CD14-positive monocyte (primary cell): ENCODE results near the gene SART3. TPM values are rescaled to one million over a fixed set of nuclear protein-coding genes. Genes with fewer than 3 reads are reported as not detected.
"Not testable (repeated sequence)": the region's sequence is repeated elsewhere in the genome, so short reads cannot be mapped to it uniquely, and the experiment has no call there.

ENCODE experiments used
- DNase-seq, 3 donors: peaks; one replicate each; pipeline ENCODE4 v3.0.0-alpha.2; 2011 to 2022
- H2AFZ ChIP-seq: 2 replicates; pipeline ENCODE4 v1.6.0; 2012; ENCODE audit warnings: mild to moderate bottlenecking, low read depth, low read length, inconsistent platforms; ENCODE audit not compliant: insufficient read depth, poor library complexity, severe bottlenecking
- H3K27ac ChIP-seq, 2 donors: 1 replicate in 1 of 2; 2 replicates in 1 of 2; pipeline ENCODE4 v1.5.1; 2012 to 2013; ENCODE audit warnings: low read length in 2 of 2, control low read depth in 1 of 2, inconsistent platforms in 1 of 2, low read depth in 1 of 2, mild to moderate bottlenecking in 1 of 2
- H3K27me3 ChIP-seq, 2 donors: one replicate each; pipeline versions ENCODE4 v1.6.0 to v1.6.1; 2011 to 2013; ENCODE audit warnings: low read length in 2 of 2; ENCODE audit not compliant: control insufficient read depth in 2 of 2, insufficient read depth in 2 of 2
- H3K36me3 ChIP-seq, 2 donors: replicated peaks in 1 of 2; 1 replicate in 1 of 2; 2 replicates in 1 of 2; pipeline versions ENCODE4 v1.5.1 to v1.6.1; 2012 to 2013; ENCODE audit warnings: low read length in 2 of 2, control low read depth in 1 of 2, inconsistent platforms in 1 of 2, mild to moderate bottlenecking in 1 of 2; ENCODE audit not compliant: insufficient read depth in 2 of 2, control insufficient read depth in 1 of 2
- H3K4me1 ChIP-seq, 2 donors: 1 replicate in 1 of 2; 2 replicates in 1 of 2; pipeline versions ENCODE4 v1.5.1 to v1.6.1; 2012 to 2013; ENCODE audit warnings: low read length in 2 of 2, control low read depth in 1 of 2, inconsistent platforms in 1 of 2, mild to moderate bottlenecking in 1 of 2, moderate library complexity in 1 of 2; ENCODE audit not compliant: insufficient read depth in 2 of 2, control insufficient read depth in 1 of 2
- H3K4me2 ChIP-seq: replicated peaks from 2 replicates; pipeline ENCODE3; 2012; ENCODE audit warnings: low read length, moderate library complexity, mild to moderate bottlenecking; ENCODE audit not compliant: poor library complexity, severe bottlenecking; ENCODE audit errors: extremely low read depth
- H3K4me3 ChIP-seq, 3 experiments: fragments of 200-600 bp in 1 of 3; sonication (generic) in 1 of 3; replicated peaks in 1 of 3; 1 replicate in 2 of 3; 2 replicates in 1 of 3; pipeline ENCODE4 v1.5.1; 2011 to 2013; ENCODE audit warnings: low read length in 3 of 3, mild to moderate bottlenecking in 3 of 3, control low read depth in 2 of 3, low read depth in 2 of 3, inconsistent platforms in 1 of 3, moderate library complexity in 1 of 3
- H3K79me2 ChIP-seq: 2 replicates; pipeline ENCODE4 v1.6.0; 2012; ENCODE audit warnings: mild to moderate bottlenecking, control low read depth, inconsistent platforms, low read length, moderate library complexity; ENCODE audit not compliant: insufficient read depth
- H3K9ac ChIP-seq: 2 replicates; pipeline ENCODE4 v1.6.0; 2017; ENCODE audit warnings: low read length, mild to moderate bottlenecking; ENCODE audit not compliant: insufficient read depth, poor library complexity, severe bottlenecking
- H3K9me3 ChIP-seq, 2 donors: replicated peaks in 1 of 2; 1 replicate in 1 of 2; 2 replicates in 1 of 2; pipeline versions ENCODE4 v1.5.1 to v1.6.1; 2012 to 2013; ENCODE audit warnings: low read length in 2 of 2, control low read depth in 1 of 2; ENCODE audit not compliant: control insufficient read depth in 1 of 2, insufficient read depth in 1 of 2
- H4K20me1 ChIP-seq: 2 replicates; pipeline ENCODE4 v1.6.0; 2012; ENCODE audit warnings: mild to moderate bottlenecking, low read length, control low read depth, moderate library complexity; ENCODE audit not compliant: insufficient read depth
- H3K27ac Mint-ChIP-seq, 7 donors: one replicate each; pipeline ENCODE4 v1.8.0; 2020; ENCODE audit warnings: mild to moderate bottlenecking in 7 of 7, mixed read lengths in 7 of 7, moderate library complexity in 6 of 7, inconsistent platforms in 2 of 7
- H3K27me3 Mint-ChIP-seq, 3 donors: one replicate each; pipeline ENCODE4 v1.8.0; 2021 to 2022; ENCODE audit warnings: low read depth in 3 of 3, mild to moderate bottlenecking in 3 of 3, mixed read lengths in 3 of 3, moderate library complexity in 3 of 3, inconsistent platforms in 1 of 3
- H3K36me3 Mint-ChIP-seq, 2 donors: one replicate each; pipeline ENCODE4 v1.8.0; 2020; ENCODE audit warnings: mixed read lengths in 2 of 2, inconsistent platforms in 1 of 2, mild to moderate bottlenecking in 1 of 2
- H3K4me1 Mint-ChIP-seq: one replicate; pipeline ENCODE4 v1.8.0; 2020; ENCODE audit warnings: mild to moderate bottlenecking, mixed read lengths
- H3K4me3 Mint-ChIP-seq, 2 donors: one replicate each; pipeline ENCODE4 v1.8.0; 2020; ENCODE audit warnings: mild to moderate bottlenecking in 2 of 2, mixed read lengths in 2 of 2, moderate library complexity in 1 of 2
- H3K9me3 Mint-ChIP-seq, 7 donors: one replicate each; pipeline ENCODE4 v1.8.0; 2020 to 2022; ENCODE audit warnings: mixed read lengths in 7 of 7, mild to moderate bottlenecking in 6 of 7, moderate library complexity in 6 of 7, inconsistent platforms in 2 of 7
- WGBS: methylation state at CpG from one replicate; pipeline ENCODE4 v1.1.5; 2013; ENCODE audit warnings: missing lambda C conversion rate; ENCODE audit not compliant: insufficient coverage; 5-methylcytosine and 5-hydroxymethylcytosine counted together
- intact Hi-C, 2 donors: fragments of 100-400 bp; cut with micrococcal nuclease; formaldehyde crosslinking; loops; one replicate each; pipeline versions ENCODE4 v1.15.0 to v1.15.1; 2023
- polyA plus RNA-seq, 3 donors: library from polyadenylated mRNA; depleted of rRNA in 1 of 3; unstranded in 2 of 3; stranded (reverse) in 1 of 3; fragments of 300-500 nt in 2 of 3; fragments of >200 nt in 1 of 3; fragmentation: Illumina TruSeq in 2 of 3; gene quantifications; 1 replicate in 2 of 3; 2 replicates in 1 of 3; pipeline ENCODE4 v1.2.3, GENCODE V29; 2012 to 2021
- TF ChIP-seq, protein P1 (sequence below): fragments of 200-600 bp; IDR thresholded peaks from one replicate; pipeline ENCODE4 v1.8.0; 2022; ENCODE audit warnings: antibody characterized with exemption, mild to moderate bottlenecking

SART3 gene
- polyA plus RNA-seq, 3 donors: 10.3 to 20.9 (median 20.6) TPM

- Histone ChIP-seq H2AFZ (no peak overlapping the region), H3K36me3 (peaks cover 13 to 30% of the 10 kb centered on the region in 2 donors), H3K4me1 (peaks cover 28 to 36% of the 10 kb centered on the region in 2 donors), H3K4me3 (no peak overlapping the region), H3K27me3 (no peaks in the 10 kb centered on the region), H3K27ac (no peak overlapping the region), H4K20me1 (peaks cover 45% of the 10 kb centered on the region), H3K9ac (no peak overlapping the region), H3K4me2 (no peak overlapping the region), H3K79me2 (peaks cover 86% of the 10 kb centered on the region), H3K9me3 (no peaks in the 10 kb centered on the region)
- Mint-ChIP-seq H3K27me3 (peaks cover 0 to 2% (median 0%) of the 10 kb centered on the region in 3 donors), H3K4me3 (no peak overlapping the region), H3K27ac (peak overlapping the region in 3 of 7 donors; percentile 23 to 100 (median 33)), H3K36me3 (peaks cover 17 to 31% of the 10 kb centered on the region in 2 donors), H3K9me3 (no peaks in the 10 kb centered on the region), H3K4me1 (peaks cover 38% of the 10 kb centered on the region)
- intact Hi-C loops: no loop called here
- no peak for DNase-seq
- TF ChIP-seq, protein P1, sequence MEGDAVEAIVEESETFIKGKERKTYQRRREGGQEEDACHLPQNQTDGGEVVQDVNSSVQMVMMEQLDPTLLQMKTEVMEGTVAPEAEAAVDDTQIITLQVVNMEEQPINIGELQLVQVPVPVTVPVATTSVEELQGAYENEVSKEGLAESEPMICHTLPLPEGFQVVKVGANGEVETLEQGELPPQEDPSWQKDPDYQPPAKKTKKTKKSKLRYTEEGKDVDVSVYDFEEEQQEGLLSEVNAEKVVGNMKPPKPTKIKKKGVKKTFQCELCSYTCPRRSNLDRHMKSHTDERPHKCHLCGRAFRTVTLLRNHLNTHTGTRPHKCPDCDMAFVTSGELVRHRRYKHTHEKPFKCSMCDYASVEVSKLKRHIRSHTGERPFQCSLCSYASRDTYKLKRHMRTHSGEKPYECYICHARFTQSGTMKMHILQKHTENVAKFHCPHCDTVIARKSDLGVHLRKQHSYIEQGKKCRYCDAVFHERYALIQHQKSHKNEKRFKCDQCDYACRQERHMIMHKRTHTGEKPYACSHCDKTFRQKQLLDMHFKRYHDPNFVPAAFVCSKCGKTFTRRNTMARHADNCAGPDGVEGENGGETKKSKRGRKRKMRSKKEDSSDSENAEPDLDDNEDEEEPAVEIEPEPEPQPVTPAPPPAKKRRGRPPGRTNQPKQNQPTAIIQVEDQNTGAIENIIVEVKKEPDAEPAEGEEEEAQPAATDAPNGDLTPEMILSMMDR: no peak
- 100% methylated on average over 7 of the region's 14 CpGs for WGBS
These were observed 1.8 kb downstream of the SART3 start for GRCh38 chr12:108559007-108559655.

DNA sequence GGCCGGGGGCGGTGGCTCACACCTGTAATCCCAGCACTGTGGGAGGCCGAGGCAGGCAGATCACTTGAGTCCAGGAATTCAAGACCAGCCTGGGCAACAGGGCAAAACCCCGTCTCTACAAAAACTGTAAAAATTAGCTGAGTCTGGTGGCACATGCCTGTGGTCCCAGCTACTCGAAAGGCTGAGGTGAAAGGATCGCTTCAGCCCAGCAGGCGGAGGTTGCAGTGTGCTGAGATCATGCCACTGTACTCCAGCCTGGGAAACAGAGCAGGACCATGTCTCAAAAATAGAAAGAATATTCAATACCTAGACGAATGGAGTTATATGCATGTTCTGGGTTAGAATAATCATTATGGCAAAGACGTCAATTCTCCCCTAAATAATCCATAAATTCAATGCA is 5.6 kb downstream of the SART3 start:
- Histone ChIP-seq H4K20me1 (peaks cover 82% of the 10 kb centered on the region), H3K79me2 (peaks cover 99% of the 10 kb centered on the region), H3K4me1 (peaks cover 19 to 32% of the 10 kb centered on the region in 2 donors), H3K36me3 (peaks cover 13 to 29% of the 10 kb centered on the region in 2 donors)
- H3K27ac ChIP-seq, H3K27ac Mint-ChIP-seq, intact Hi-C loops, H3K27me3 Mint-ChIP-seq, H3K4me2 ChIP-seq, H3K4me3 ChIP-seq, H3K9me3 ChIP-seq, H3K4me3 Mint-ChIP-seq, H2AFZ ChIP-seq, H3K9me3 Mint-ChIP-seq, H3K9ac ChIP-seq, DNase-seq, H3K27me3 ChIP-seq: not testable (repeated sequence)
- WGBS: 98% methylated on average over 6 of the region's 9 CpGs
- peaks cover 60% of the 10 kb centered on the region for H3K4me1 Mint-ChIP-seq
- peaks cover 18 to 31% of the 10 kb centered on the region in 2 donors for H3K36me3 Mint-ChIP-seq
